WTC11 (cell line): Measurements from ENCODE around the gene NFAM1. TPM values are rescaled to one million over a fixed set of nuclear protein-coding genes. Genes with fewer than 3 reads are reported as not detected.

ENCODE experiments used
- ATAC-seq: fragments of 200-7000 bp; cut with Tn5 transposase; 2 replicates; pipeline ENCODE4 v1.10.0; 2021; ENCODE audit warnings: mild to moderate bottlenecking, moderate library complexity
- CTCF ChIA-PET: fragments of 300-600 bp; sonication (Branson Sonifier 250); formaldehyde crosslinking; loops from one replicate; lab custom pipeline; 2021; ENCODE audit warnings: antibody characterized with exemption; lab: Charles Lee
- POLR2A ChIA-PET: fragments of 350-600 bp; sonication (Branson Sonifier 250); formaldehyde crosslinking; loops from one replicate; lab custom pipeline; 2021; ENCODE audit warnings: antibody characterized with exemption; lab: Charles Lee
- DNase-seq: peaks from one replicate; pipeline ENCODE4 v3.0.0; 2021; ENCODE audit warnings: low spot score
- H3K27ac Mint-ChIP-seq: 2 replicates; pipeline ENCODE4 v1.8.0; 2021; ENCODE audit warnings: mixed read lengths
- H3K27me3 Mint-ChIP-seq: 2 replicates; pipeline ENCODE4 v1.8.0; 2021; ENCODE audit warnings: low read depth, mild to moderate bottlenecking, moderate library complexity, mixed read lengths
- H3K36me3 Mint-ChIP-seq: 2 replicates; pipeline ENCODE4 v1.8.0; 2021; ENCODE audit warnings: mixed read lengths
- H3K4me1 Mint-ChIP-seq: 2 replicates; pipeline ENCODE4 v1.8.0; 2022; ENCODE audit warnings: mixed read lengths
- H3K4me3 Mint-ChIP-seq: 2 replicates; pipeline ENCODE4 v1.8.0; 2021; ENCODE audit warnings: mild to moderate bottlenecking, moderate library complexity, mixed read lengths
- H3K9me3 Mint-ChIP-seq: 2 replicates; pipeline ENCODE4 v1.8.0; 2021; ENCODE audit warnings: mixed read lengths
- CBFB ChIP-seq: sonication (generic); formaldehyde crosslinking; IDR thresholded peaks from 2 replicates; pipeline ENCODE4 v1.8.1; 2022; ENCODE audit warnings: mild to moderate bottlenecking, low read depth, missing genetic modification reagents
- CREB1 ChIP-seq: sonication (generic); formaldehyde crosslinking; IDR thresholded peaks from 2 replicates; pipeline ENCODE4 v1.8.0; 2023; ENCODE audit warnings: mild to moderate bottlenecking, missing genetic modification reagents
- GABPB1 ChIP-seq: sonication (generic); formaldehyde crosslinking; IDR thresholded peaks from 2 replicates; pipeline ENCODE4 v1.8.1; 2023; ENCODE audit warnings: mild to moderate bottlenecking, missing genetic modification reagents
- GTF2I ChIP-seq: fragments of 250-450 bp; sonication (Bioruptor Pico); conservative IDR thresholded peaks from 2 replicates; pipeline ENCODE4 v1.4.0; 2021; ENCODE audit warnings: mild to moderate bottlenecking
- HMGA2 ChIP-seq: fragments of 250-450 bp; sonication (Bioruptor Pico); IDR thresholded peaks from 2 replicates; pipeline ENCODE4 v1.4.0; 2021; ENCODE audit warnings: mild to moderate bottlenecking, moderate library complexity
- IRF2 ChIP-seq: sonication (generic); formaldehyde crosslinking; IDR thresholded peaks from 2 replicates; pipeline ENCODE4 v1.8.0; 2022; ENCODE audit warnings: low read depth, missing genetic modification reagents, borderline replicate concordance
- JUN ChIP-seq: sonication (generic); formaldehyde crosslinking; IDR thresholded peaks from 2 replicates; pipeline ENCODE4 v1.8.0; 2023; ENCODE audit warnings: mild to moderate bottlenecking, missing genetic modification reagents
- MYBL2 ChIP-seq: sonication (generic); formaldehyde crosslinking; IDR thresholded peaks from 2 replicates; pipeline ENCODE4 v1.8.1; 2023; ENCODE audit warnings: mild to moderate bottlenecking, moderate library complexity, missing genetic modification reagents
- NR1H2 ChIP-seq: sonication (generic); formaldehyde crosslinking; IDR thresholded peaks from 2 replicates; pipeline ENCODE4 v1.9.0; 2021; ENCODE audit warnings: mild to moderate bottlenecking, moderate library complexity, missing genetic modification reagents
- TEAD1 ChIP-seq: sonication (generic); formaldehyde crosslinking; IDR thresholded peaks from 2 replicates; pipeline ENCODE4 v1.8.0; 2022; ENCODE audit warnings: mild to moderate bottlenecking, missing genetic modification reagents
- TP53 ChIP-seq: sonication (generic); formaldehyde crosslinking; IDR thresholded peaks from 2 replicates; pipeline ENCODE4 v1.8.1; 2023; ENCODE audit warnings: mild to moderate bottlenecking, missing genetic modification reagents
- ZNF671 ChIP-seq: fragments of 250-450 bp; sonication (Bioruptor Pico); IDR thresholded peaks from 2 replicates; pipeline ENCODE4 v1.8.0; 2021; ENCODE audit warnings: mild to moderate bottlenecking
- total RNA-seq: library from RNA; stranded (reverse); gene quantifications from 3 replicates; pipeline ENCODE4 v1.2.3, GENCODE V29; 2021
- TF ChIP-seq, protein P1 (sequence below): sonication (generic); formaldehyde crosslinking; IDR thresholded peaks from 2 replicates; pipeline ENCODE4 v1.8.0; 2022; ENCODE audit warnings: mild to moderate bottlenecking, missing genetic modification reagents
- TF ChIP-seq, protein P2 (sequence below): fragments of 250-450 bp; sonication (Bioruptor Pico); IDR thresholded peaks from 2 replicates; pipeline ENCODE4 v1.9.0; 2021; ENCODE audit warnings: mild to moderate bottlenecking, borderline replicate concordance
- TF ChIP-seq, protein P3 (sequence below): sonication (generic); formaldehyde crosslinking; IDR thresholded peaks from 2 replicates; pipeline ENCODE4 v1.8.1; 2023; ENCODE audit warnings: mild to moderate bottlenecking, missing genetic modification reagents, borderline replicate concordance
- TF ChIP-seq, protein P4 (sequence below): sonication (generic); formaldehyde crosslinking; IDR thresholded peaks from 2 replicates; pipeline ENCODE4 v1.8.1; 2022; ENCODE audit warnings: mild to moderate bottlenecking, moderate library complexity, missing genetic modification reagents
- TF ChIP-seq, protein P5 (sequence below): sonication (generic); formaldehyde crosslinking; IDR thresholded peaks from 2 replicates; pipeline ENCODE4 v1.8.1; 2022; ENCODE audit warnings: low read depth, mild to moderate bottlenecking, moderate library complexity, missing genetic modification reagents, borderline replicate concordance
- TF ChIP-seq, protein P6 (sequence below): fragments of 250-450 bp; sonication (Bioruptor Pico); IDR thresholded peaks from 2 replicates; pipeline ENCODE4 v1.8.0; 2021; ENCODE audit warnings: mild to moderate bottlenecking
- TF ChIP-seq, protein P7 (sequence below): sonication (generic); formaldehyde crosslinking; IDR thresholded peaks from 2 replicates; pipeline ENCODE4 v1.8.1; 2023; ENCODE audit warnings: mild to moderate bottlenecking, missing genetic modification reagents, moderate library complexity

The NFAM1 gene
- total RNA-seq, 1 experiment from 2014 or later, result 1.6 TPM

DNA sequence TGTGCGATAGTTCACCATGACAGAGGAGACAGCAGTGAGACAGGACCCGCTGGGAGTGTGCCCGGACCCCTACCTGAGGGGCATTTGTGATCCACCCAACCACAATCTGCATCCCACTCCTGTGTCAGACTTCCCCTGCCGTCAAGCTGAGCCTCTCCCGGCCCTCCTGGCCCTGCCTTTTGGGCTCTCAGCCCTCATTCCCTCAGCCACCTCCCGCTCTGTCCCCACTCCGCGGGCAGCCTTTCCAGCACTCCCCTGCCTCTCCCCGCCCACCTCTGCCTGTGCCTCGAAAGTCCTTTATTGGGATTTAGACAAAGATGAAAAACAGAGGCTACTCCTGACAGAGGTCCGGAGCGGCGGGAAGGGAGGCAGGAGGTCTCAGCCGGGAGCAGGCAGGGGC lies 4.2 kb downstream of the NFAM1 start (continued):
- TF ChIP-seq, protein P1, sequence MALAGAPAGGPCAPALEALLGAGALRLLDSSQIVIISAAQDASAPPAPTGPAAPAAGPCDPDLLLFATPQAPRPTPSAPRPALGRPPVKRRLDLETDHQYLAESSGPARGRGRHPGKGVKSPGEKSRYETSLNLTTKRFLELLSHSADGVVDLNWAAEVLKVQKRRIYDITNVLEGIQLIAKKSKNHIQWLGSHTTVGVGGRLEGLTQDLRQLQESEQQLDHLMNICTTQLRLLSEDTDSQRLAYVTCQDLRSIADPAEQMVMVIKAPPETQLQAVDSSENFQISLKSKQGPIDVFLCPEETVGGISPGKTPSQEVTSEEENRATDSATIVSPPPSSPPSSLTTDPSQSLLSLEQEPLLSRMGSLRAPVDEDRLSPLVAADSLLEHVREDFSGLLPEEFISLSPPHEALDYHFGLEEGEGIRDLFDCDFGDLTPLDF, result no peak
- TF ChIP-seq, protein P2, sequence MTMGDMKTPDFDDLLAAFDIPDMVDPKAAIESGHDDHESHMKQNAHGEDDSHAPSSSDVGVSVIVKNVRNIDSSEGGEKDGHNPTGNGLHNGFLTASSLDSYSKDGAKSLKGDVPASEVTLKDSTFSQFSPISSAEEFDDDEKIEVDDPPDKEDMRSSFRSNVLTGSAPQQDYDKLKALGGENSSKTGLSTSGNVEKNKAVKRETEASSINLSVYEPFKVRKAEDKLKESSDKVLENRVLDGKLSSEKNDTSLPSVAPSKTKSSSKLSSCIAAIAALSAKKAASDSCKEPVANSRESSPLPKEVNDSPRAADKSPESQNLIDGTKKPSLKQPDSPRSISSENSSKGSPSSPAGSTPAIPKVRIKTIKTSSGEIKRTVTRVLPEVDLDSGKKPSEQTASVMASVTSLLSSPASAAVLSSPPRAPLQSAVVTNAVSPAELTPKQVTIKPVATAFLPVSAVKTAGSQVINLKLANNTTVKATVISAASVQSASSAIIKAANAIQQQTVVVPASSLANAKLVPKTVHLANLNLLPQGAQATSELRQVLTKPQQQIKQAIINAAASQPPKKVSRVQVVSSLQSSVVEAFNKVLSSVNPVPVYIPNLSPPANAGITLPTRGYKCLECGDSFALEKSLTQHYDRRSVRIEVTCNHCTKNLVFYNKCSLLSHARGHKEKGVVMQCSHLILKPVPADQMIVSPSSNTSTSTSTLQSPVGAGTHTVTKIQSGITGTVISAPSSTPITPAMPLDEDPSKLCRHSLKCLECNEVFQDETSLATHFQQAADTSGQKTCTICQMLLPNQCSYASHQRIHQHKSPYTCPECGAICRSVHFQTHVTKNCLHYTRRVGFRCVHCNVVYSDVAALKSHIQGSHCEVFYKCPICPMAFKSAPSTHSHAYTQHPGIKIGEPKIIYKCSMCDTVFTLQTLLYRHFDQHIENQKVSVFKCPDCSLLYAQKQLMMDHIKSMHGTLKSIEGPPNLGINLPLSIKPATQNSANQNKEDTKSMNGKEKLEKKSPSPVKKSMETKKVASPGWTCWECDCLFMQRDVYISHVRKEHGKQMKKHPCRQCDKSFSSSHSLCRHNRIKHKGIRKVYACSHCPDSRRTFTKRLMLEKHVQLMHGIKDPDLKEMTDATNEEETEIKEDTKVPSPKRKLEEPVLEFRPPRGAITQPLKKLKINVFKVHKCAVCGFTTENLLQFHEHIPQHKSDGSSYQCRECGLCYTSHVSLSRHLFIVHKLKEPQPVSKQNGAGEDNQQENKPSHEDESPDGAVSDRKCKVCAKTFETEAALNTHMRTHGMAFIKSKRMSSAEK, result no peak
- TF ChIP-seq, all 79 proteins: peak for 0

DNA sequence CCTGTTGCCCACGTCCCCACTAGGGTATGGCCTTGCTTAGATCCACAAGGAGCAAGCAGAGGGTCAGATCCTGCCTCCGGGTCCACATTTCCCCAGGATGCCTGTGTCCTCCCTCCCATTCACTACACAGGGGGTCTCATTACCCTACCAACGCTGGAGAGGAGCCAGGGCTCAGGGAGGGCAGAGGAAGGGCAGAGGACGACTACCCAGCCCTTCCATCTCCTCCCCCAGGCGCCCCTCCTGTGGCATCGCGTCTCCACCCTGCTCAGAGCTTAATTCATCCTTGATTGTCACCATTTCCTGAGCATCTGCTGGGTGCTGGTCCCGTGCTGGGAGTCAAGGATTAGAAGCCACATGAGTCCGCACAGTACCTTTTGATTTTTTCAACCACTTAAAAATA lies 5.0 kb downstream of the NFAM1 start:
- Mint-ChIP-seq H3K4me3 (no peak overlapping the region), H3K27me3 (peaks cover 2% of the 10 kb centered on the region), H3K4me1 (peaks cover 33% of the 10 kb centered on the region), H3K36me3 (no peaks in the 10 kb centered on the region), H3K27ac (no peak overlapping the region), H3K9me3 (no peaks in the 10 kb centered on the region)
- ATAC-seq (no peak), DNase-seq (no peak)
- ChIA-PET POLR2A (no interaction called here), CTCF (no interaction called here)
- TF ChIP-seq, protein P3, sequence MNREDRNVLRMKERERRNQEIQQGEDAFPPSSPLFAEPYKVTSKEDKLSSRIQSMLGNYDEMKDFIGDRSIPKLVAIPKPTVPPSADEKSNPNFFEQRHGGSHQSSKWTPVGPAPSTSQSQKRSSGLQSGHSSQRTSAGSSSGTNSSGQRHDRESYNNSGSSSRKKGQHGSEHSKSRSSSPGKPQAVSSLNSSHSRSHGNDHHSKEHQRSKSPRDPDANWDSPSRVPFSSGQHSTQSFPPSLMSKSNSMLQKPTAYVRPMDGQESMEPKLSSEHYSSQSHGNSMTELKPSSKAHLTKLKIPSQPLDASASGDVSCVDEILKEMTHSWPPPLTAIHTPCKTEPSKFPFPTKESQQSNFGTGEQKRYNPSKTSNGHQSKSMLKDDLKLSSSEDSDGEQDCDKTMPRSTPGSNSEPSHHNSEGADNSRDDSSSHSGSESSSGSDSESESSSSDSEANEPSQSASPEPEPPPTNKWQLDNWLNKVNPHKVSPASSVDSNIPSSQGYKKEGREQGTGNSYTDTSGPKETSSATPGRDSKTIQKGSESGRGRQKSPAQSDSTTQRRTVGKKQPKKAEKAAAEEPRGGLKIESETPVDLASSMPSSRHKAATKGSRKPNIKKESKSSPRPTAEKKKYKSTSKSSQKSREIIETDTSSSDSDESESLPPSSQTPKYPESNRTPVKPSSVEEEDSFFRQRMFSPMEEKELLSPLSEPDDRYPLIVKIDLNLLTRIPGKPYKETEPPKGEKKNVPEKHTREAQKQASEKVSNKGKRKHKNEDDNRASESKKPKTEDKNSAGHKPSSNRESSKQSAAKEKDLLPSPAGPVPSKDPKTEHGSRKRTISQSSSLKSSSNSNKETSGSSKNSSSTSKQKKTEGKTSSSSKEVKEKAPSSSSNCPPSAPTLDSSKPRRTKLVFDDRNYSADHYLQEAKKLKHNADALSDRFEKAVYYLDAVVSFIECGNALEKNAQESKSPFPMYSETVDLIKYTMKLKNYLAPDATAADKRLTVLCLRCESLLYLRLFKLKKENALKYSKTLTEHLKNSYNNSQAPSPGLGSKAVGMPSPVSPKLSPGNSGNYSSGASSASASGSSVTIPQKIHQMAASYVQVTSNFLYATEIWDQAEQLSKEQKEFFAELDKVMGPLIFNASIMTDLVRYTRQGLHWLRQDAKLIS (CRISPR knock-in tag), result no peak
- TF ChIP-seq, protein P4, sequence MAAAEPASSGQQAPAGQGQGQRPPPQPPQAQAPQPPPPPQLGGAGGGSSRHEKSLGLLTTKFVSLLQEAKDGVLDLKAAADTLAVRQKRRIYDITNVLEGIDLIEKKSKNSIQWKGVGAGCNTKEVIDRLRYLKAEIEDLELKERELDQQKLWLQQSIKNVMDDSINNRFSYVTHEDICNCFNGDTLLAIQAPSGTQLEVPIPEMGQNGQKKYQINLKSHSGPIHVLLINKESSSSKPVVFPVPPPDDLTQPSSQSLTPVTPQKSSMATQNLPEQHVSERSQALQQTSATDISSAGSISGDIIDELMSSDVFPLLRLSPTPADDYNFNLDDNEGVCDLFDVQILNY (CRISPR knock-in tag), result no peak
- TF ChIP-seq HMGA2 (no peak), GABPB1 (CRISPR knock-in tag) (no peak), GTF2I (CRISPR knock-in tag) (no peak), ZNF671 (CRISPR knock-in tag) (no peak)

DNA sequence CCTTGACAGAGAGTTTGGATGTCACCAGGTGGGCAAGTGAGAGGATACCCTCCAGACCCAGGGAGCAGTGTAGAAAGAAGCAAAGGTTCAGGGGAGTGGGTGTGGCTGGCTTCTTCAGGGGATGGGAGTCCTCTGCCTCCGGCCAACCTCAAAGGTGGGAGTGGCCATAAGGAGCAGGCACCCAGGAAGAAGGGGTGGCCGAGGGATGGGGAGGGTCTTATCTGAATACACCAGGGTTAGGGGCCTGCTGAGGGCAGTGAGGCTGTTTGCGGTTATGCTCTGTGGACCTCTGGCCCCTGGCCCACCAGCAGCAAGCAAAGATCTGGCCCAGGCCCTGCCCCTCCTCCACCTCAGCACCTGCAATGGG lies 6.2 kb downstream of the NFAM1 start:
- no peaks in the 10 kb centered on the region for H3K9me3 Mint-ChIP-seq
- H3K4me3 Mint-ChIP-seq, result no peak overlapping the region
- H3K27ac Mint-ChIP-seq, result no peak overlapping the region
- CTCF ChIA-PET, result interaction anchor here (1.1 kb wide), 1 partner anchor 729 kb away, joined by 3 read pairs; no protein-coding TSS in a partner anchor
- no peak for DNase-seq
- H3K27me3 Mint-ChIP-seq, result no peaks in the 10 kb centered on the region; the same call in none of the 2 replicates
- peaks cover 27% of the 10 kb centered on the region for H3K4me1 Mint-ChIP-seq
- no peaks in the 10 kb centered on the region for H3K36me3 Mint-ChIP-seq
- POLR2A ChIA-PET, result no interaction called here
- no peak; the same call in 1 of the 2 replicates for ATAC-seq
- TF ChIP-seq TP53 (CRISPR knock-in tag) (no peak), GTF2I (CRISPR knock-in tag) (no peak), IRF2 (CRISPR knock-in tag) (no peak), MYBL2 (CRISPR knock-in tag) (no peak), GABPB1 (CRISPR knock-in tag) (no peak), JUN (CRISPR knock-in tag) (no peak), NR1H2 (CRISPR knock-in tag) (no peak), CREB1 (CRISPR knock-in tag) (no peak), TEAD1 (CRISPR knock-in tag) (no peak), CBFB (CRISPR knock-in tag) (no peak)
- TF ChIP-seq, protein P5, sequence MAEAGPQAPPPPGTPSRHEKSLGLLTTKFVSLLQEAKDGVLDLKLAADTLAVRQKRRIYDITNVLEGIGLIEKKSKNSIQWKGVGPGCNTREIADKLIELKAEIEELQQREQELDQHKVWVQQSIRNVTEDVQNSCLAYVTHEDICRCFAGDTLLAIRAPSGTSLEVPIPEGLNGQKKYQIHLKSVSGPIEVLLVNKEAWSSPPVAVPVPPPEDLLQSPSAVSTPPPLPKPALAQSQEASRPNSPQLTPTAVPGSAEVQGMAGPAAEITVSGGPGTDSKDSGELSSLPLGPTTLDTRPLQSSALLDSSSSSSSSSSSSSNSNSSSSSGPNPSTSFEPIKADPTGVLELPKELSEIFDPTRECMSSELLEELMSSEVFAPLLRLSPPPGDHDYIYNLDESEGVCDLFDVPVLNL (CRISPR knock-in tag), result no peak
- TF ChIP-seq, protein P6, sequence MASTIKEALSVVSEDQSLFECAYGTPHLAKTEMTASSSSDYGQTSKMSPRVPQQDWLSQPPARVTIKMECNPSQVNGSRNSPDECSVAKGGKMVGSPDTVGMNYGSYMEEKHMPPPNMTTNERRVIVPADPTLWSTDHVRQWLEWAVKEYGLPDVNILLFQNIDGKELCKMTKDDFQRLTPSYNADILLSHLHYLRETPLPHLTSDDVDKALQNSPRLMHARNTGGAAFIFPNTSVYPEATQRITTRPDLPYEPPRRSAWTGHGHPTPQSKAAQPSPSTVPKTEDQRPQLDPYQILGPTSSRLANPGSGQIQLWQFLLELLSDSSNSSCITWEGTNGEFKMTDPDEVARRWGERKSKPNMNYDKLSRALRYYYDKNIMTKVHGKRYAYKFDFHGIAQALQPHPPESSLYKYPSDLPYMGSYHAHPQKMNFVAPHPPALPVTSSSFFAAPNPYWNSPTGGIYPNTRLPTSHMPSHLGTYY (CRISPR knock-in tag), result no peak
- TF ChIP-seq, protein P7, sequence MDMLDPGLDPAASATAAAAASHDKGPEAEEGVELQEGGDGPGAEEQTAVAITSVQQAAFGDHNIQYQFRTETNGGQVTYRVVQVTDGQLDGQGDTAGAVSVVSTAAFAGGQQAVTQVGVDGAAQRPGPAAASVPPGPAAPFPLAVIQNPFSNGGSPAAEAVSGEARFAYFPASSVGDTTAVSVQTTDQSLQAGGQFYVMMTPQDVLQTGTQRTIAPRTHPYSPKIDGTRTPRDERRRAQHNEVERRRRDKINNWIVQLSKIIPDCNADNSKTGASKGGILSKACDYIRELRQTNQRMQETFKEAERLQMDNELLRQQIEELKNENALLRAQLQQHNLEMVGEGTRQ (CRISPR knock-in tag), result no peak
